ENCODE data around the gene BNC1. TPM values are rescaled to one million over a fixed set of nuclear protein-coding genes. Genes with fewer than 3 reads are reported as not detected.

Gene BNC1
- total and polyA plus RNA-seq, 2 of the 4 experiments (the other 2 are of a cell fraction): 0.38 to 0.54 TPM

GRCh38 chr15:83207009-83207659 lies 77.3 kb downstream of the BNC1 start:
- dilution Hi-C loops (cut with HindIII; ENCODE audit: low sequenced_read_pairs, unreplicated experiment): no loop called here
- Histone ChIP-seq H3K9me1 (ENCODE audit: insufficient read depth, low read length) (0 out of 2 replicates have a peak, but pooled peaks cover 3% of the 10 kb centered on the region), H4K91ac (ENCODE audit: insufficient read depth, low read depth, low read length) (peak overlapping the region; percentile 59; the same call in 1 of the 2 replicates), H3K4me3 (ENCODE audit: insufficient read depth, low read depth, low read length) (peak overlapping the region; percentile 97), H2AFZ (replicated peaks; ENCODE audit: low read length, poor library complexity) (peak overlapping the region; percentile 92), H4K20me1 (ENCODE audit: insufficient read depth, low read length) (peaks cover 4% of the 10 kb centered on the region; the same call in 1 of the 2 replicates), H4K5ac (ENCODE audit: low read depth, low read length) (peak overlapping the region; percentile 69; the same call in 1 of the 2 replicates), H2AK5ac (ENCODE audit: low read depth, low read length) (no peak overlapping the region), H3K14ac (replicated peaks; ENCODE audit: low read depth, low read length) (peak overlapping the region; percentile 93), H3K4ac (ENCODE audit: low read depth, low read length) (peak overlapping the region; percentile 85), H3K9ac (ENCODE audit: low read depth, low read length) (peak overlapping the region; percentile 92), H2BK5ac (ENCODE audit: low read depth, low read length, poor library complexity, severe bottlenecking) (peak overlapping the region; percentile 80), H3K4me1 (ENCODE audit: control insufficient read depth, insufficient read depth, low read length) (peaks cover 8% of the 10 kb centered on the region), H3K79me1 (ENCODE audit: low read depth in 1 of 2, low read length in 2 of 2) (peaks cover 0 to 19% of the 10 kb centered on the region in 2 experiments; a peak in 2 of 4 replicates), H3K27ac (ENCODE audit: insufficient read depth, low read length) (peak overlapping the region; percentile 84), H3K56ac (ENCODE audit: extremely low read depth, insufficient read depth, low read length) (peak overlapping the region; percentile 86; the same call in 1 of the 2 replicates), H2BK120ac (ENCODE audit: low read depth, low read length) (peak overlapping the region; percentile 57; the same call in 1 of the 2 replicates), H2AK9ac (replicated peaks; ENCODE audit: low read depth, low read length, poor library complexity) (peak overlapping the region; percentile 96), H3K9me3 (ENCODE audit: control insufficient read depth, insufficient read depth, low read length) (no peaks in the 10 kb centered on the region), H3K18ac (ENCODE audit: low read depth, low read length) (peak overlapping the region; percentile 87; the same call in 1 of the 2 replicates), H3K27me3 (ENCODE audit: control insufficient read depth, insufficient read depth, low read length) (no peaks in the 10 kb centered on the region), H4K8ac (ENCODE audit: low read depth in 2 of 2, low read length in 2 of 2) (peak overlapping the region; percentile 3 to 41; a peak in 1 of 4 replicates), H3K4me2 (ENCODE audit: low read depth, low read length) (peak overlapping the region; percentile 100), H3K36me3 (ENCODE audit: control insufficient read depth, insufficient read depth, low read length) (no peaks in the 10 kb centered on the region), H2BK20ac (ENCODE audit: low read depth, low read length) (no peak overlapping the region), H3K23ac (ENCODE audit: low read depth, low read length) (peak overlapping the region; percentile 100; the same call in 1 of the 2 replicates), H2BK15ac (ENCODE audit: low read depth, low read length) (no peak overlapping the region; the same call in 2 of the 3 replicates)
- ATAC-seq (ENCODE audit: low read depth) (peak; percentile 55), DNase-seq (no peak)
- intact Hi-C loops (cut with micrococcal nuclease): loop anchor here (1.0 to 10.0 kb wide), 4 partner anchors 95 to 638 kb away; no protein-coding TSS in a partner anchor
- TF ChIP-seq ELK1 (IDR thresholded peaks at IDR 0.05; ENCODE audit: borderline replicate concordance, low read depth, low read length) (no peak), RCOR1 (IDR thresholded peaks at IDR 0.05; ENCODE audit: insufficient replicate concordance, low read length) (no peak), FOS (IDR thresholded peaks at IDR 0.05; ENCODE audit: low read depth, low read length) (no peak), MXI1 (IDR thresholded peaks at IDR 0.05; ENCODE audit: borderline replicate concordance, low read depth, low read length) (peak; percentile 26; the same call in 1 of the 2 replicates), CHD1 (IDR thresholded peaks at IDR 0.05; ENCODE audit: low read depth, low read length) (no peak), BHLHE40 (IDR thresholded peaks at IDR 0.05; ENCODE audit: low read depth, low read length) (no peak)
- TF ChIP-seq, protein P1, sequence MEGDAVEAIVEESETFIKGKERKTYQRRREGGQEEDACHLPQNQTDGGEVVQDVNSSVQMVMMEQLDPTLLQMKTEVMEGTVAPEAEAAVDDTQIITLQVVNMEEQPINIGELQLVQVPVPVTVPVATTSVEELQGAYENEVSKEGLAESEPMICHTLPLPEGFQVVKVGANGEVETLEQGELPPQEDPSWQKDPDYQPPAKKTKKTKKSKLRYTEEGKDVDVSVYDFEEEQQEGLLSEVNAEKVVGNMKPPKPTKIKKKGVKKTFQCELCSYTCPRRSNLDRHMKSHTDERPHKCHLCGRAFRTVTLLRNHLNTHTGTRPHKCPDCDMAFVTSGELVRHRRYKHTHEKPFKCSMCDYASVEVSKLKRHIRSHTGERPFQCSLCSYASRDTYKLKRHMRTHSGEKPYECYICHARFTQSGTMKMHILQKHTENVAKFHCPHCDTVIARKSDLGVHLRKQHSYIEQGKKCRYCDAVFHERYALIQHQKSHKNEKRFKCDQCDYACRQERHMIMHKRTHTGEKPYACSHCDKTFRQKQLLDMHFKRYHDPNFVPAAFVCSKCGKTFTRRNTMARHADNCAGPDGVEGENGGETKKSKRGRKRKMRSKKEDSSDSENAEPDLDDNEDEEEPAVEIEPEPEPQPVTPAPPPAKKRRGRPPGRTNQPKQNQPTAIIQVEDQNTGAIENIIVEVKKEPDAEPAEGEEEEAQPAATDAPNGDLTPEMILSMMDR (conservative IDR thresholded peaks at IDR 0.05; ENCODE audit: low read depth, low read length): no peak
- ChIA-PET CTCF (interaction anchor here (0.9 kb wide), 1 partner anchor 44 kb away, joined by 3 read pairs; no protein-coding TSS in a partner anchor), POLR2A (ENCODE audit: unreplicated experiment) (no interaction called here)
- in situ Hi-C loops (cut with MboI; ENCODE audit: low sequenced_read_pairs): no loop called here
- WGBS, 2 experiments (ENCODE audit: extremely low coverage in 2 of 2, insufficient read length in 1 of 2): 1% methylated on average over 49 of the region's 93 CpGs; no CpG with 5 or more reads in 1 of the 2 experiments
- no TSS peak for BruUV-seq (replicated peaks)

Data from IMR-90 (cell line).